ENCODE results near the gene CAMK2G.

DNA sequence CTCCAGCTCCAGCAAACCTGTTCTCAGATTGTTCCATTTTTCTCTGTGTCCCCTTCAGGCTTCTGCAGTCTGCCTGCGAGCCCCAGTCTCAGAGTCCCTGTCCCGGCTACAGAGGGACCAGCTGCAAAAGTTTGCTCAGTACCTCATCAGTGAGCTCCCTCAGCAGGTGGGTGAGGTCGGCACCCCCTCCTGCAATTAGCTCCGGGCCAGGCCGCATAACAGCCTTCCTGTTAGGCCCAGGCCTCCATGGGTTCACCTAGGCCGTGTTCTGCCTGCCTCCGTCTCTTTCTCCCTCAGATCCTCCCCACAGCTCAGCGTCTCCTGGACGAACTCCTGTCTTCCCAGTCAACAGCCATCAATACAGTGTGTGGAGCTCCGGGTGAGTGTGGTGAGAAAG lies 84.7 kb downstream of the CAMK2G start:
- TF ChIP-seq, protein P1, sequence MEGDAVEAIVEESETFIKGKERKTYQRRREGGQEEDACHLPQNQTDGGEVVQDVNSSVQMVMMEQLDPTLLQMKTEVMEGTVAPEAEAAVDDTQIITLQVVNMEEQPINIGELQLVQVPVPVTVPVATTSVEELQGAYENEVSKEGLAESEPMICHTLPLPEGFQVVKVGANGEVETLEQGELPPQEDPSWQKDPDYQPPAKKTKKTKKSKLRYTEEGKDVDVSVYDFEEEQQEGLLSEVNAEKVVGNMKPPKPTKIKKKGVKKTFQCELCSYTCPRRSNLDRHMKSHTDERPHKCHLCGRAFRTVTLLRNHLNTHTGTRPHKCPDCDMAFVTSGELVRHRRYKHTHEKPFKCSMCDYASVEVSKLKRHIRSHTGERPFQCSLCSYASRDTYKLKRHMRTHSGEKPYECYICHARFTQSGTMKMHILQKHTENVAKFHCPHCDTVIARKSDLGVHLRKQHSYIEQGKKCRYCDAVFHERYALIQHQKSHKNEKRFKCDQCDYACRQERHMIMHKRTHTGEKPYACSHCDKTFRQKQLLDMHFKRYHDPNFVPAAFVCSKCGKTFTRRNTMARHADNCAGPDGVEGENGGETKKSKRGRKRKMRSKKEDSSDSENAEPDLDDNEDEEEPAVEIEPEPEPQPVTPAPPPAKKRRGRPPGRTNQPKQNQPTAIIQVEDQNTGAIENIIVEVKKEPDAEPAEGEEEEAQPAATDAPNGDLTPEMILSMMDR (IDR thresholded peaks at IDR 0.05) = no peak
- TF ChIP-seq POLR2A (IDR thresholded peaks at IDR 0.05) = no peak

Data from right lobe of liver (tissue), 4 donors.